Measurements from ENCODE around the gene KCNG1. TPM values are rescaled to one million over a fixed set of nuclear protein-coding genes. Genes with fewer than 3 reads are reported as not detected.
A peak's percentile ranks its signal among the peaks of the same experiment; 100 is the strongest.

Gene KCNG1
- total and polyA plus RNA-seq, 2 of the 13 experiments (the other 11 are each of a cell fraction or from before 2014, with no cell fraction given): not detected

GRCh38 chr20:50987493-50988210 is 35.3 kb downstream of the KCNG1 start (continued):
- no peak; the same call in 1 of the 2 replicates for TF ChIP-seq IKZF5 (CRISPR knock-in tag; IDR thresholded peaks at IDR 0.05)
- no peak for TF ChIP-seq ATF3 (CRISPR knock-in tag; IDR thresholded peaks at IDR 0.05)
- TF ChIP-seq THAP11 (CRISPR knock-in tag; IDR thresholded peaks at IDR 0.05): peak; percentile 36; the same call in 1 of the 2 replicates
- TF ChIP-seq ZFY (CRISPR knock-in tag; IDR thresholded peaks at IDR 0.05): no peak
- TF ChIP-seq ZNF543 (CRISPR knock-in tag; IDR thresholded peaks at IDR 0.05): no peak
- no peak for TF ChIP-seq CC2D1A (CRISPR knock-in tag; IDR thresholded peaks at IDR 0.05)
- no peak for TF ChIP-seq ARID4A (CRISPR knock-in tag; IDR thresholded peaks at IDR 0.05; ENCODE audit: borderline replicate concordance)
- TF ChIP-seq ZBTB2 (CRISPR knock-in tag; IDR thresholded peaks at IDR 0.05; ENCODE audit: low read depth): no peak
- no peak for TF ChIP-seq NR2F6 (IDR thresholded peaks at IDR 0.05)
- 0 out of 2 replicates have a peak, but pooled peaks have one; percentile 18 for TF ChIP-seq NR2F6 (CRISPR knock-in tag; IDR thresholded peaks at IDR 0.05)
- TF ChIP-seq ZUFSP (CRISPR knock-in tag; IDR thresholded peaks at IDR 0.05; ENCODE audit: borderline replicate concordance): no peak
- TF ChIP-seq ZNF572 (CRISPR knock-in tag; IDR thresholded peaks at IDR 0.05): no peak
- TF ChIP-seq SAP130 (CRISPR knock-in tag; IDR thresholded peaks at IDR 0.05; ENCODE audit: low read depth): peak; percentile 23; the same call in 1 of the 2 replicates
